Activated CD4-positive, alpha-beta T cell treated with anti-CD3 and anti-CD28 coated beads for 48 hours (primary cell): ENCODE results near the gene CUEDC1.

ENCODE experiments used
- DNase-seq: peaks from one replicate; pipeline ENCODE4 v3.0.0-alpha.2; 2020

Gene CUEDC1

GRCh38 chr17:57874434-57875289, 80.5 kb downstream of the CUEDC1 start:
- DNase-seq, result peak; percentile 50

DNA sequence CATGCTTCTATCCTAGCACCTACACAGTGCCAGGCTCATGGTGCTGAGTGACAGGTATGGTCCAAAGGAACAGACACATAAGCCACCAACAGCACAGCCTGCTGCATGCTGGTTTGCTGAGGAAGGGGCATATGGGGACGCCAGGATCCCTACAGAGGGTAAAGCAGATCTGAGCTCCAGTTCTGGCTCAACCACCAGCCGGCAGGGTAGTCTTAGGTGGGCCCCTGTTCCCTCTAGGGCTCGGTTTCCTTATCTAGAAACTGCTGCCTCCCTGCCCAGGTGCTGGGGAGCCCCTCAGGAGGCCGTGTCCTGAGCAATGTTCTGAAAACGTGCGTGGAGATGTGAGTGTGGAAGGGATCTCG, 81.2 kb downstream of the CUEDC1 start:
- DNase-seq, result no peak

DNA sequence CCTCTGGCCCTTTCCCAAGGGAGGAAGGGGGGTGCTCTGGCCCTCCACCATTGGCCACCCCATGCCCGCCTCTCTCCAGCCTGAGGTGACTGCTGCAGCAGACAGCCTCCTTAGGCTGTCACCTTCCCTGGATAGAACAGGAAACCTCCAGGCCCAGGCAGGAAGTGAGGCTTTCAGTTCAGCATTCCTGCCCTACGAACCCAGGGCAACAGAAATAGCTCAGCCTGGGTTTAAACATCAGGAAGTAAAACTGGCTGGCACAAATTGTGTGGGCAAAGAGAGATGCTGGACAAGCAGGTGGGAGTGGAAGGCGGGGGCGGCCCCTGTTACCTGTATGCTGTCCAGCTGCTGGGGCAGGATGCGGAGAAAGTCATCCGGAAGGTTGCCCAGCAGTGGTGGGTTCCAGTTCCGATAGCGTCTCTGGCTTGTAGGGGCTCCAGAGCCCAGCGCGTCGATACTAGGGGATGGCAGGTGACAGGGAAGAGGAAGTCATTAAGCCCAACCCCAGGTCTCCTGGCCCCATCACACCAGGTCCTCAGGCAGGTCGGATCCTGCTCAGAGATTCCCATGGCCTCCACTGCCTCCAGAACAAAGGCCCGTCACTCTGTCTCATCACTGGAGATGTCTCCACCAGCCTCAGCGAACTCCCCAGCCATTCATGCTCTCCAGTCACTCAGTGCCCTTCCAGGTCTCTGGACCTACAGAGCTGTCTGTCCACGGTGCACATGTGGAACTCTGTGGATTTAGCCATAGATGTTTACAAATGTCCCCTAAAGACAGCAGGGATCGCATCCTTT, 81.8 kb downstream of the CUEDC1 start:
- DNase-seq, result no peak

GRCh38 chr17:57872536-57872935, 82.7 kb downstream of the CUEDC1 start:
- DNase-seq, result no peak

DNA sequence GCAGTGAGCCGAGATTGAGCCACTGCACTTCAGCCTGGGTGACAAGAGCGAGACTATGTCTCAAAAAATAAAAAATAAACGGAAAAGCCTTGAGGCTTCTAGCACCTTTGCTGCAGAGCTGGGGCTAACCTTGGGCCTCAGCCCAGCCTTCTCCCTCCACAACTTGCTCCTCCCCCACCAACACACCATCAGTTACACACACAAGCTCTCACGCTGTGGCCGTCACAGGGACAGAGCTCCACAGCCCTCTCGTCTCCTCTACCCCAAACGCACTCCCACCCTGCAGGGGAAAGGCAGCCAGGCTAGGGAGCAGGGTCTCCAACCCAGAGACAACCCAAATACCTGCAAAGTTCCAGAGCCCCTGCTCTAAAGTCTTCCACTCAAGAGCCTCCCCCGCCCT, 83.3 kb downstream of the CUEDC1 start:
- no peak for DNase-seq

- no peak for DNase-seq
Measured at GRCh38 chr17:57871155-57871554, 84.1 kb downstream of the CUEDC1 start.

DNA sequence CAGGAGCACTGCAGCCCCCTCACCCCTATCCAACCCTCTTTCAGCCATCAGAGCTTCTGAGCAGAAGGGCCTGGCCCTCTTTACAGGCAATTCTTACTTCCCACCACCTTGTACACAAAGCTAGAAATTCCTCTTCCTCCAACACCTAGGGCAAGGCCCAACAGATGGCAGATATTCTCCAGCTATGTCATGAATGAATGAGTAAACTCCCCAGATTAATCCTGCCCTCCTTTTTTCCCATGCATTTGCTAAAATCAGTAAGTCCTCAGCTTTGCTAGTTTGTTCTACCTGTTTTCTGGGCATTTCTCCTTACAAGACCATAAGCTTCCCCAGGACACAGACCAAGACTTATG, 85.0 kb downstream of the CUEDC1 start:
- no peak for DNase-seq

GRCh38 chr17:57869617-57870282, 85.5 kb downstream of the CUEDC1 start:
- no peak for DNase-seq

DNA sequence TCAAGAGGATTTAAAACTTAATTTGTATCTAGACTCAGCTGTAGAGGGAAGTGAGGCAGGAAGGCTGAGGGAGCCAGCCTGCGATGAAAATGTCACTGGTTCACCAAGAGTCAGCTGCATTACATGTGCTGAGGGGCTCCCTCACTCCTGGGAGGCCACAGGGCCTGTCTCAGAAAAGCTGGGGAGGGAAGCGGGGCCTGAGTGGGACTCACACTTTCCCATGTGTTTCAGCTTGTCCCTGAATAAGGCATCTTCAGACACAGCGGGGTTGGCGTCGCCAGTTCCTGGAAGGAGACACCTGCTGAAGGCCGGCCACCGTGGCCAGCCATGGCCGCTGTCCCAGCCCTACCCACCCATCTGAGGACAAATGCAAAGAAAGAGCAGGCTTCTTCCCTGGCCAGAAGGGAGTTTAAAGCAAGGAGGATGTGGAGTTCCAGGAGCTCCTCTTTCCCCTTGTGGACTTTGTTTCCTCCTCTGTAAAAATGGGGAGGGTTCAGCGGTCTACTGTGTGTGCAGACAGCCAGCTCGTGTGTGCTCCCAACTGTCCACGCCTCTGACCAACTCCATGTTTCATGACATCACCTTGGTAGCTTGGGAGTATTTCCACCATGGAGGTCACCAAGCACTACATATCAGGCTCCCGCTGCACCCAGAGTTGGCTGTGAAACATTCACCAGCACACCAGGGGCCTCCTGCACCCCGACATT, 86.1 kb downstream of the CUEDC1 start:
- no peak for DNase-seq

GRCh38 chr17:57868007-57868909, 87.0 kb downstream of the CUEDC1 start:
- peak; percentile 48 for DNase-seq

- DNase-seq, result no peak
Measured at GRCh38 chr17:57867126-57867525, 88.1 kb downstream of the CUEDC1 start.

DNA sequence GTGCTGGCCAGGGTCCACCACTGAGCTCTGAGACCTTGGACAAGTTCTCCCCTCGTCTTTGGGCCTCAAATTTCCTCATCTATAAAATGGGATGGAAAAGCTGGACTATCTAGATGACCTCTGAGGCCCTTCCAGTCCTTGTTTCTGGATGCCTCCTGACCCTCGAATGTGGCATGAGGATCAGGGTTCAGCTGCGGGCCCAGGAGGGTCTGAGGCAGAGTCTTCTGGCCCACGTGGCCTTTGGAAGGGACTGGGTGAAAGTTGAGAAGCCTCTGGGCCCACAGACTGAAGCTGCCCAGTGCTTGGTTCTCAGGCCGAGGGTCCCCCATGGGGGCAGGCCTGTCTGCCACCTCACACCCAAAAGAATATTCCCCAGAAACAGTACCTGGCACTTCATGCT, 88.5 kb downstream of the CUEDC1 start:
- DNase-seq, result no peak

DNA sequence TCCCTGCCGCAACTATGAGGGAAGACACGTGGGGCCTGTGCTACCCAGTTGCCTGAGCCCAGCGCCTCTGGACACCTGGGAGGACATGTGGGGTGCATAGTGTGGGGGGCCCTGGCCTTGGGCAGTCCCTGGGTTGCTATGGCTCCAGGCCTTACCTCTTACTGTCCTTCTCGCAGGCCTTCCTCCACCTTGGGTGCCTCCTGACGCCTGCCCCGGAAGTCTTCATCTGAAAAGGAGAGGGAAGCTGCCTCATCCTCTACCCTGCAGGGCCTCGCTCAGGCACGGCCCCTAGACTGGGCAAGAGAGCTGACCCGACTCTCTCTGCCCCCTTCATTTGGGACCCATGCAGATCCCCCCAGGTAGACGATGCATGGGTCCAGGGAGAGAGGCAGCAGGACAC, 88.9 kb downstream of the CUEDC1 start:
- no peak for DNase-seq

DNA sequence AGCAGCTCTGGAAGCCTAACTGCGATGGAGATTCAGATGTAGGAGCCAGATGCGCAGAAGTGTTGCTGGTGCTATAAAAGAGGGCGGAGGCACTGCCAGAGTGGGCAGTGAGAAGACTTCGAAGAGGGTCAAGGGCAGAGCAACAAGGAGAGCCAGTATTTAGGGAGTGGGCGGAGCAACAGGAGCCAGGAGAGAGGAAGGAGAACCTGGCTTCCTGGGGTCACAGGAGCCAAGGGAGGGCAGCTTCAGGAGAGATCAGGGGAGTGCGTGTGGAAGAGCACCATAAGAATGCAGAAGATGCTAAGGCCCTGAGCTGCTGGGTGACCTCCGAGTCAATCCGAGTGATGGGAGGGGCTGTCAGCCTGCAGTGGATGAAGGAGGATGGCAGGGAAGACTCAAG, 90.9 kb downstream of the CUEDC1 start:
- no peak for DNase-seq

- DNase-seq, result no peak
Measured at GRCh38 chr17:57862694-57863667, 92.2 kb downstream of the CUEDC1 start.

DNA sequence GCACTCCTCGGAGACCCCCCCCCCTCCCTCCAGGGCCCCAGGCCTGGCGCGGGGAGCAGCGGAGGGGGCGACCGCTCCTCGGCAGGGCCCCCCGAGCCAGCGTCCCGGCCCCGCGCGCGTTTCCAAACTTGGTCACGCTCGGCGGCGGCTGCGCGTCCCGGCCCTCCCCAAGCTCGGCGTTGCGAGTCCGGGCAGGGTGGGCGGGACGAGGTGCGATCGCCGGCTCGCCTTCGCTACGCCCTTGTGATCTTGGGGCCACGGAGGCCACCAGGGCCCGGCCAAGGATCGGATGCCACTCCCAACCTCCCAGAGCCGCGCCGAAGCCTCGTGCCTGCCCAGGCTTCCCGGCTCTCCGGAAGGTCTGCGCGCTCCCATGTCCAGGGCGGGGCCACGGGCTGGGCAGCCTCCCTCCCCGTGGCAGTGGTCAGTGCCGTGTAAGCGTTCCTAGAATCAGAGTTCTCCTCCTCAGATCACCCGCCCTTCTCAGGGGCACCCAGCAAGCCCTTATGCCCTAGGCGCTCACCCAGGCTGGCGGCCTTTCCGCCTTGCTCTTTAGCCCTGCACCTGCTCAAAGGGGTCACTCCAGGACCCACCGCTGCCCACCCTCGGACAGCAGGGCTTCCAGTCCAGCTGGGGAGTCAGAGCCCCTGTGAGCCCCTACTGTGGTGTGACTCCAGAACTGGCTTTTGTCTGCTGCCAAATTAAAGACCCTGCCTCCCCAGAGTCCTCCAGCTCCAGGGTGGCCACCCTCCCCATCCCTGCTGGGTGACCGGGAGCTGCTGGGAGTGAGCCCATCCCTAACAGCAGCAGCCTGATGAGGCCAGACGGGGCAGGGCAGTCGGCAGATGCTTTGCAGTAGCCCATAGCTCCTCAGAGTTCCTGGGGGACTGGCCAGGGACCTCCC, 93.2 kb downstream of the CUEDC1 start:
- DNase-seq, result no peak

- DNase-seq, result peak; percentile 40
Measured at GRCh38 chr17:57861000-57861789, 94.0 kb downstream of the CUEDC1 start.

DNA sequence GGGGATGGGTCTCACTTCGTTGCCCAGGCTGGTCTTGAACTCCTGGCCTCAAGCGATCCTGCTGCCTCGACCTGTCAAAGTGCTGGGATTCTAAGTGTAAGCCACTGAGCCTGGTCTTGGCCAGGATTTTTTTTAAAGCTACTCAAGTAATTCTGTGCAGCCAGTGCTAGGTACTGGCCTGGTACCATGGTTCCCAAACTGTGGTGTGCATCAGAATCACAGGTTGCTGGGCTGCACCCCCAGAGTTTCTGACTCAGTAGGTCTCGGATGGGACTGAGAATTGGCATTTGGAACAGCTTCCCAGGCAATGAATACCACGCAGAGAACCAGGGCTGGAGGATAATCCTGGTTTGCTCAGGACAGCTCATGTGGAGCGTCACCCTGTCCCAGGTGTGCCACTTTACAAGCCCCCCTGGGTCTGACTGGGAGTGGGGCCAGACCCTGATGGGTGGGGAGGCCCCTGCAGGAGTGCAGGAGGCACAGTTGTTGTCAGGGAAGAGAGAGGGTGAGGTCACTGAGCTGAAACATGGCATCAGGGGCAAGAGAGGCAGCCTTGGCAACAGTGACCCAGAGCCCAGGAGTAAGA, 94.7 kb downstream of the CUEDC1 start:
- no peak for DNase-seq
